Psoas muscle (tissue), 8 donors: ENCODE data around the gene CLCNKA. TPM values are rescaled to one million over a fixed set of nuclear protein-coding genes. Genes with fewer than 3 reads are reported as not detected.
"Not testable (repeated sequence)": the region's sequence is repeated elsewhere in the genome, so short reads cannot be mapped to it uniquely, and the experiment has no call there.

Experiments
- ATAC-seq, 4 donors: fragments of 200-7000 bp; cut with Tn5 transposase; one replicate each; pipeline ENCODE4 v1.9.1; 2020; ENCODE audit warnings: moderate library complexity in 3 of 4, mild to moderate bottlenecking in 2 of 4
- DNase-seq, 2 donors: peaks; one replicate each; pipeline ENCODE4 v3.0.0-alpha.2; 2020
- H3K27ac ChIP-seq: fragments of 200-600 bp; one replicate; pipeline ENCODE4 v1.8.0; 2022
- H3K27me3 ChIP-seq, 3 donors: fragments of 200-600 bp in 1 of 3; one replicate each; pipeline versions ENCODE4 v1.6.1 to v1.8.0; 2013 to 2022; ENCODE audit warnings: low read length in 2 of 3, mild to moderate bottlenecking in 2 of 3, moderate library complexity in 1 of 3; ENCODE audit not compliant: insufficient read depth in 3 of 3
- H3K36me3 ChIP-seq, 2 donors: fragments of 200-600 bp in 1 of 2; one replicate each; pipeline versions ENCODE4 v1.6.1 to v1.8.0; 2013 to 2022; ENCODE audit warnings: low read depth in 1 of 2, mild to moderate bottlenecking in 1 of 2, moderate library complexity in 1 of 2; ENCODE audit not compliant: insufficient read depth in 1 of 2
- H3K4me1 ChIP-seq: fragments of 200-600 bp; one replicate; pipeline ENCODE4 v1.8.0; 2022
- H3K4me3 ChIP-seq: fragments of 200-600 bp; one replicate; pipeline ENCODE4 v1.8.0; 2022; ENCODE audit warnings: mild to moderate bottlenecking
- H3K9me3 ChIP-seq: fragments of 200-600 bp; one replicate; pipeline ENCODE4 v1.8.0; 2022
- CTCF ChIP-seq: fragments of 200-600 bp; IDR thresholded peaks from one replicate; pipeline ENCODE4 v1.8.0; 2022; ENCODE audit warnings: antibody characterized with exemption
- WGBS, 3 donors: extraction: QIAGEN DNeasy Blood & Tissue Kit; methylation state at CpG; one replicate each; pipeline versions ENCODE4 v1.1.6 to v1.1.7; 2013; 5-methylcytosine and 5-hydroxymethylcytosine counted together
- intact Hi-C, 2 donors: fragments of 100-400 bp; cut with DNase I; formaldehyde crosslinking; loops; one replicate each; pipeline versions ENCODE4 v1.11.0 to v1.14.2; 2022
- polyA plus RNA-seq, 3 donors: library from polyadenylated mRNA; stranded (reverse); fragments of 200-250 nt; gene quantifications; one replicate each; pipeline ENCODE4 v1.2.3, GENCODE V29; 2013
- total RNA-seq, 4 donors: library from RNA; stranded (reverse); fragmentation: NEBNext Ultra II Directional in 2 of 4; extraction: Animal tissue kit (Norgen Biotek cat#: 25700) in 2 of 4; gene quantifications; one replicate each; pipeline versions ENCODE4 v1.2.1 to v1.2.4, GENCODE V29; 2021 to 2023
- donor health status: healthy with polysubstance abuse.
- donor health status: DM: no; HTN: no; CAD: no; lungs with moderate emphysema.
- donor health status: Bipolar disorder and iron deficiency.
- donor health status: healthy.
- donor health status: DM: yes; HTN: yes; CAD: no.
- donor health status: DM: no; HTN: no; CAD: no.
- donor health status: DM: no; HTN: no; CAD: no.
- donor health status: DM: yes; HTN: yes; CAD: no.

Gene CLCNKA
- total and polyA plus RNA-seq, 7 donors: 0.30 to 2.2 (median 1.2) TPM

GRCh38 chr1:15975358-15975804, 46.5 kb upstream of the CLCNKA start:
- Histone ChIP-seq H3K4me3 (peak overlapping the region; percentile 97), H3K27ac (peak overlapping the region; percentile 83), H3K9me3 (no peaks in the 10 kb centered on the region), H3K4me1 (peaks cover 11% of the 10 kb centered on the region), H3K27me3 (no peaks in the 10 kb centered on the region), H3K36me3 (peaks cover 5 to 25% of the 10 kb centered on the region in 2 donors)
- intact Hi-C loops: loop anchor here in 1 of 2 donors (2.0 kb wide), 1 partner anchor 25 kb away; no protein-coding TSS in a partner anchor
- DNase-seq (peak; percentile 69 to 72), ATAC-seq (peak; percentile 76 to 83 (median 80))
- 0 to 1% (median 1%) methylated on average over 27 to 47 of the region's 47 CpGs for WGBS, 3 donors
- TF ChIP-seq CTCF: no peak

- intact Hi-C loops: loop anchor here in 1 of 2 donors (2.0 kb wide), 1 partner anchor 25 kb away; no protein-coding TSS in a partner anchor
- peak; percentile 98 to 99 (median 98) for ATAC-seq
Observed at GRCh38 chr1:15975805-15976680, 45.8 kb upstream of the CLCNKA start, which contains the start of gene ZBTB17. TSS of gene ZBTB17 (minus strand) at chr1:15976101. CDS start at chr1:15948495, 27,606 bp downstream.

GRCh38 chr1:15977947-15978346, 43.9 kb upstream of the CLCNKA start:
- H3K9me3 ChIP-seq, H3K4me3 ChIP-seq, intact Hi-C loops, H3K36me3 ChIP-seq, H3K27ac ChIP-seq, ATAC-seq, DNase-seq, H3K27me3 ChIP-seq: not testable (repeated sequence)
- whole genome bisulfite sequencing, 3 donors: 94 to 96% (median 95%) methylated on average over 4 of the region's 4 CpGs
- H3K4me1 ChIP-seq: peaks cover 11% of the 10 kb centered on the region

More at GRCh38 chr1:15975805-15976680, 45.8 kb upstream of the CLCNKA start, which contains the start of gene ZBTB17:
- H3K27me3 ChIP-seq: no peaks in the 10 kb centered on the region
- H3K27ac ChIP-seq: peak within 1 kb of the TSS; percentile 83
- 9 to 13% (median 10%) methylated on average over 30 to 47 of the region's 47 CpGs for WGBS, 3 donors
- H3K4me1 ChIP-seq: peaks cover 11% of the 10 kb centered on the region
- H3K36me3 ChIP-seq: peaks cover 5 to 20% of the 10 kb centered on the region in 2 donors
- H3K9me3 ChIP-seq: no peaks in the 10 kb centered on the region
- TF ChIP-seq CTCF: no peak
- H3K4me3 ChIP-seq: peak within 1 kb of the TSS; percentile 97
- peak; percentile 95 to 98 for DNase-seq

GRCh38 chr1:15981679-15982078, 40.2 kb upstream of the CLCNKA start:
- Histone ChIP-seq H3K27me3 (no peaks in the 10 kb centered on the region), H3K4me3 (no peak overlapping the region), H3K36me3 (no peaks in the 10 kb centered on the region), H3K9me3 (no peaks in the 10 kb centered on the region), H3K4me1 (no peaks in the 10 kb centered on the region), H3K27ac (no peak overlapping the region)
- 66 to 77% (median 72%) methylated on average over 3 of the region's 3 CpGs for WGBS, 3 donors
- no peak for TF ChIP-seq CTCF
- ATAC-seq (no peak), DNase-seq (no peak)
- intact Hi-C loops: no loop called here

- WGBS, 3 donors: 16 to 33% (median 28%) methylated on average over 1 of the region's 1 CpG
- no peaks in the 10 kb centered on the region for H3K9me3 ChIP-seq
- no peak overlapping the region for H3K27ac ChIP-seq
- H3K4me1 ChIP-seq: no peaks in the 10 kb centered on the region
- intact Hi-C loops: no loop called here
- no peak for DNase-seq
- no peak overlapping the region for H3K4me3 ChIP-seq
- ATAC-seq: no peak
- TF ChIP-seq CTCF: no peak
- H3K27me3 ChIP-seq: no peaks in the 10 kb centered on the region
- no peaks in the 10 kb centered on the region for H3K36me3 ChIP-seq
Observed at GRCh38 chr1:15983275-15983674, 38.6 kb upstream of the CLCNKA start.
